Sigmoid colon (tissue), 7 donors: ENCODE data around the gene PREX1. TPM values are rescaled to one million over a fixed set of nuclear protein-coding genes. Genes with fewer than 3 reads are reported as not detected.

Source experiments
- DNase-seq: peaks from one replicate; pipeline ENCODE4 v3.0.0-alpha.2; 2019
- H3K27ac ChIP-seq, 4 donors: fragments of 200-600 bp; sonication (generic); one replicate each; pipeline ENCODE4 v1.5.1; 2016 to 2019; ENCODE audit warnings: mild to moderate bottlenecking in 1 of 4
- H3K27me3 ChIP-seq, 3 donors: fragments of 200-600 bp; sonication (generic); one replicate each; pipeline ENCODE4 v1.5.1; 2019; ENCODE audit warnings: mild to moderate bottlenecking in 1 of 3
- H3K36me3 ChIP-seq, 4 donors: fragments of 200-600 bp; sonication (generic); one replicate each; pipeline ENCODE4 v1.5.1; 2016 to 2019
- H3K4me1 ChIP-seq, 4 donors: fragments of 200-600 bp; sonication (generic); one replicate each; pipeline ENCODE4 v1.5.1; 2017 to 2019
- H3K4me3 ChIP-seq, 4 donors: fragments of 200-600 bp; sonication (generic); one replicate each; pipeline ENCODE4 v1.5.1; 2017 to 2019; ENCODE audit warnings: mild to moderate bottlenecking in 2 of 4, moderate library complexity in 1 of 4
- H3K9me3 ChIP-seq, 4 donors: fragments of 200-600 bp in 3 of 4; sonication (generic) in 3 of 4; one replicate each; pipeline versions ENCODE4 v1.5.1 to v1.6.1; 2013 to 2019
- CTCF ChIP-seq, 4 experiments: fragments of 450-650 bp in 3 of 4; fragments of 200-600 bp in 1 of 4; IDR thresholded peaks; one replicate each; pipeline ENCODE4 v1.5.1; 2016 to 2019; ENCODE audit warnings: antibody characterized with exemption in 4 of 4, mild to moderate bottlenecking in 3 of 4, moderate library complexity in 2 of 4
- EP300 ChIP-seq, 4 donors: sonication (generic); formaldehyde crosslinking; IDR thresholded peaks; one replicate each; pipeline ENCODE4 v1.6.1; 2017; ENCODE audit warnings: antibody characterized with exemption in 4 of 4
- POLR2A ChIP-seq, 2 donors: fragments of 450-650 bp; IDR thresholded peaks; one replicate each; pipeline ENCODE4 v1.6.1; 2016; ENCODE audit warnings: antibody characterized with exemption in 2 of 2, mild to moderate bottlenecking in 2 of 2, moderate library complexity in 2 of 2
- POLR2AphosphoS5 ChIP-seq, 4 donors: sonication (generic); formaldehyde crosslinking; IDR thresholded peaks; one replicate each; pipeline ENCODE4 v1.6.1; 2017; ENCODE audit warnings: antibody characterized with exemption in 4 of 4
- WGBS, 2 donors: extraction: QIAGEN DNeasy Blood & Tissue Kit; methylation state at CpG; one replicate each; pipeline ENCODE4 v1.1.7; 2013; 5-methylcytosine and 5-hydroxymethylcytosine counted together
- intact Hi-C: fragments of 100-400 bp; cut with DNase I; formaldehyde crosslinking; loops from one replicate; pipeline ENCODE4 v1.15.1; 2023
- polyA plus RNA-seq, 3 donors: library from polyadenylated mRNA; stranded (reverse); fragments of 200-250 nt; gene quantifications; one replicate each; pipeline ENCODE4 v1.2.3, GENCODE V29; 2013
- total RNA-seq, 4 donors: library from RNA; depleted of rRNA; stranded (reverse); fragments of >200 nt; gene quantifications; one replicate each; pipeline ENCODE4 v1.1.0, GENCODE V29; 2016
- donor health status: healthy with polysubstance abuse.
- donor health status: Bipolar disorder and iron deficiency.
- donor health status: healthy.

PREX1 gene
- total and polyA plus RNA-seq, 7 donors: 5.4 to 22.9 (median 15.5) TPM

DNA sequence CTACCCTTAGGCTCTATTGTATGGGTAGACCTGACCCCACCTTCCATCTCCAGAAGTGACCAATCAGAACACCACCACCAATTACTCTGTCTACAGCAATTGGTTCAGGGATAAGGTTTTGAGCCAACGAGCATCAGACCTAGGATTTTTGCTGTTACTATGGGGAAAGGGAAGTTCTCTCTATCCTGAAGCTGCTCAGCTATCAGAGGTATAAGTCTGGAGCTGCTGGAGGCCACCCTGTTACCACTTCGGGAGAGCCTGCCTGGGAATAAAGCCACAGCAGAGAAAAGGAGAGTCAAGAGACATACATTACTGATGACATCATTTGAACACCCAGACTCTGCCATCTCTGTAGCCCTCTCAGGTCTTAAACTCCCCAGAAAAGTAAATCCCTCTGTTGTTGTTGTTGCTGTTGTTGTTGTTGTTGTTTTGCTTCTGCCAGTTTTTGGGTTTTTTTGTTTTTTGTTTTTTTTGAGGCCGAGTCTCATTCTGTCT lies 94.5 kb downstream of the PREX1 start:
- Histone ChIP-seq H3K27me3 (no peaks in the 10 kb centered on the region), H3K36me3 (no peaks in the 10 kb centered on the region), H3K4me3 (no peak overlapping the region), H3K27ac (no peak overlapping the region), H3K9me3 (no peaks in the 10 kb centered on the region), H3K4me1 (peaks cover 0 to 9% (median 1%) of the 10 kb centered on the region in 4 donors)
- TF ChIP-seq POLR2A (IDR thresholded peaks at IDR 0.05) (no peak), CTCF (IDR thresholded peaks at IDR 0.05) (no peak), POLR2AphosphoS5 (IDR thresholded peaks at IDR 0.05) (no peak), EP300 (IDR thresholded peaks at IDR 0.05) (no peak)
- DNase-seq: no peak
- intact Hi-C loops: no loop called here
- 81 to 86% methylated on average over 3 of the region's 3 CpGs for WGBS, 2 donors

DNA sequence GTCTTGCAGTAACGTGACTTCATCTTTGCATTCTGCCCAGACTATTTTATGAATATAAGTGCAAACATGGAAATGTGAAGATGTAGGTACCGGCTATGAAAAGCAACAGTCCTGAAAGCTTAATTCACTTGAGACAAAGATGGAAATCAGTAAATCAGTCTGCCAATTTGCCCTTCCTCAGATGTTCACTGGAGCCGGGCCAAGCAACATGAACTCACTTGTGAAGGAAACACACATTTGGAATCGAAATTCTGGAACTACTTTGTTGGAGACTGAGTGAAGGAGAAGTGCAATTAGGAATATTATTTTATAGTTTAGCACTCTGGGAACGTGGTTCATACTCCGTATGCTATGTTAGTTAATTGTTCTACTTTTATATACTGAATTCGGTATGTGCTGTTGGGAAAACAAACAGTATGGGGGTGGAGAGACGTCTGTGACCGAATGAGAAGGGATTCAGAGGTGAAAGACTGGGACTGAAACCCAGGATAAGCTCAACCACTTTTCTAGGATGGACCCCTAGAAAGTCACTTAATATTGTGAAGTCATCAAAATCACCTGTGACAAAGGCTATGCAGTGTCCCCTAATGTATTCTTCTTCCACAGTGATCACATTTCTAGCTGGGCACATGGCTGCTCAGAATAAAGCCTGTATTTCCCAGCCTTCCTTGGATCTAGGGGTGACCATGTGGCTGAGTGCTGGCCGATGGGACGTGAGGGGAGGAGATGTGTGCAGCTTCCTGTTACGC lies 95.5 kb downstream of the PREX1 start:
- no peaks in the 10 kb centered on the region for H3K27me3 ChIP-seq
- H3K9me3 ChIP-seq: no peaks in the 10 kb centered on the region
- WGBS, 2 donors: 40 to 73% methylated on average over 12 of the region's 12 CpGs
- peak; percentile 61 for DNase-seq
- H3K4me1 ChIP-seq: no peaks in the 10 kb centered on the region
- intact Hi-C loops: no loop called here
- H3K36me3 ChIP-seq: no peaks in the 10 kb centered on the region
- TF ChIP-seq POLR2A (IDR thresholded peaks at IDR 0.05) (no peak), POLR2AphosphoS5 (IDR thresholded peaks at IDR 0.05) (no peak), EP300 (IDR thresholded peaks at IDR 0.05) (no peak)
- H3K27ac ChIP-seq: no peak overlapping the region
- H3K4me3 ChIP-seq: no peak overlapping the region

- intact Hi-C loops: no loop called here
- Histone ChIP-seq H3K27ac (no peak overlapping the region), H3K4me3 (no peak overlapping the region), H3K36me3 (no peaks in the 10 kb centered on the region), H3K4me1 (no peaks in the 10 kb centered on the region), H3K27me3 (no peaks in the 10 kb centered on the region), H3K9me3 (no peaks in the 10 kb centered on the region)
- WGBS, 2 donors: 92 to 95% methylated on average over 4 of the region's 4 CpGs
- no peak for TF ChIP-seq CTCF (IDR thresholded peaks at IDR 0.05)
- TF ChIP-seq POLR2A (IDR thresholded peaks at IDR 0.05): no peak
- TF ChIP-seq POLR2AphosphoS5 (IDR thresholded peaks at IDR 0.05): no peak
- no peak for TF ChIP-seq EP300 (IDR thresholded peaks at IDR 0.05)
- no peak for DNase-seq
These were observed 96.3 kb downstream of the PREX1 start for GRCh38 chr20:48731536-48731935.

DNA sequence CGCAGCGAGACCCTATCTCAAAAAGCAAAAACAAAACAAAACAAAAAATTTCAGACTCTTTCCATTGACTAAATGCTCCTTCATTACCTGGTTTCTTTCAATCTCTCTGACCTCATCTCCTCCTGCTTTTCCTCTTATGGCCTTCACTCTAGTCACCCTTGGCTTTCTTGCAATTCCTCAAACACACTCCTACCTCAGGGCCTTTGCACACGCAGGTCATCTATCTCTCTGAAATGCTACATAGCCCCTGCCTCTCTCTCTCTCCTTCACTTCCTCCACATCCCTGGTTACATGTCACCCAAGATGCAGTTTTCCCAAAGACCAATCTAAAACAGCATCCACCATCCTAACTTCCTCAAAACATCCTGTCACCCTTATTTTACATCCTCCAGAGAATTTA lies 96.8 kb downstream of the PREX1 start:
- no peak overlapping the region for H3K27ac ChIP-seq
- no peaks in the 10 kb centered on the region for H3K9me3 ChIP-seq
- H3K4me3 ChIP-seq: no peak overlapping the region
- H3K36me3 ChIP-seq: no peaks in the 10 kb centered on the region
- intact Hi-C loops: no loop called here
- no peaks in the 10 kb centered on the region for H3K4me1 ChIP-seq
- TF ChIP-seq POLR2AphosphoS5 (IDR thresholded peaks at IDR 0.05) (no peak), CTCF (IDR thresholded peaks at IDR 0.05) (no peak), POLR2A (IDR thresholded peaks at IDR 0.05) (no peak), EP300 (IDR thresholded peaks at IDR 0.05) (no peak)
- 97 to 99% methylated on average over 3 of the region's 3 CpGs for WGBS, 2 donors
- no peak for DNase-seq
- H3K27me3 ChIP-seq: no peaks in the 10 kb centered on the region

- WGBS, 2 donors: 80 to 88% methylated on average over 6 of the region's 6 CpGs
- H3K27ac ChIP-seq: peak overlapping the region in 1 of 4 donors; percentile 27
- no peaks in the 10 kb centered on the region for H3K27me3 ChIP-seq
- no peaks in the 10 kb centered on the region for H3K9me3 ChIP-seq
- no peak overlapping the region for H3K4me3 ChIP-seq
- H3K4me1 ChIP-seq: peaks cover 0 to 8% (median 2%) of the 10 kb centered on the region in 4 donors
- intact Hi-C loops: loop anchor here (10.0 kb wide), 1 partner anchor 95 kb away; the partner anchor contains the start of gene PREX1
- H3K36me3 ChIP-seq: no peaks in the 10 kb centered on the region
- no peak for TF ChIP-seq CTCF (IDR thresholded peaks at IDR 0.05)
- no peak for TF ChIP-seq EP300 (IDR thresholded peaks at IDR 0.05)
- no peak for TF ChIP-seq POLR2AphosphoS5 (IDR thresholded peaks at IDR 0.05)
- TF ChIP-seq POLR2A (IDR thresholded peaks at IDR 0.05): no peak
- DNase-seq: no peak
These were observed 98.3 kb downstream of the PREX1 start for GRCh38 chr20:48729538-48729937.
